H1 (cell line): ENCODE data around the gene RETREG3. TPM values are rescaled to one million over a fixed set of nuclear protein-coding genes. Genes with fewer than 3 reads are reported as not detected.
"Not testable (repeated sequence)": the region's sequence is repeated elsewhere in the genome, so short reads cannot be mapped to it uniquely, and the experiment has no call there.

ENCODE experiments used
- CTCF ChIA-PET: fragments of 300-600 bp; sonication (Branson Sonifier 250); formaldehyde crosslinking; loops from one replicate; lab custom pipeline; 2021; ENCODE audit not compliant: partially characterized antibody; lab: Charles Lee
- POLR2A ChIA-PET: fragments of 300-600 bp; sonication (Branson Sonifier 250); formaldehyde crosslinking; loops from one replicate; lab custom pipeline; 2021; ENCODE audit warnings: inconsistent platforms; ENCODE audit not compliant: partially characterized antibody; lab: Charles Lee
- DNase-seq, 2 experiments: peaks; one replicate each; pipeline versions ENCODE4 v3.0.0 to v3.0.0-alpha.2; 2010 to 2022; ENCODE audit warnings: low spot score in 2 of 2, low read depth in 1 of 2, mixed read lengths in 1 of 2
- FAIRE-seq: peaks from 2 replicates; lab custom pipeline; 2011; peaks lifted over from hg19 to GRCh38; lab: Jason Lieb, UNC
- H2AFZ ChIP-seq: 2 replicates; pipeline ENCODE4 v1.8.1; 2012; ENCODE audit warnings: low read length, inconsistent platforms
- H2AK5ac ChIP-seq: 2 replicates; pipeline ENCODE4 v1.6.1; 2013; ENCODE audit warnings: low read depth, low read length
- H2BK120ac ChIP-seq: replicated peaks from 2 replicates; pipeline ENCODE3; 2013; ENCODE audit warnings: low read depth, low read length, inconsistent platforms
- H2BK12ac ChIP-seq: 2 replicates; pipeline ENCODE4 v1.6.1; 2013; ENCODE audit warnings: low read depth, low read length
- H2BK15ac ChIP-seq: 2 replicates; pipeline ENCODE4 v1.6.1; 2013; ENCODE audit warnings: low read length
- H2BK20ac ChIP-seq: 2 replicates; pipeline ENCODE4 v1.6.1; 2013; ENCODE audit warnings: low read length
- H2BK5ac ChIP-seq: 2 replicates; pipeline ENCODE4 v1.6.1; 2013; ENCODE audit warnings: low read depth, low read length
- H3K14ac ChIP-seq: 2 replicates; pipeline ENCODE4 v1.6.1; 2013; ENCODE audit warnings: inconsistent platforms; ENCODE audit not compliant: insufficient read length
- H3K18ac ChIP-seq: 2 replicates; pipeline ENCODE4 v1.6.1; 2013; ENCODE audit warnings: low read length; ENCODE audit errors: extremely low read depth
- H3K23ac ChIP-seq: 2 replicates; pipeline ENCODE4 v1.6.1; 2013; ENCODE audit warnings: inconsistent platforms; ENCODE audit not compliant: insufficient read length
- H3K23me2 ChIP-seq: 2 replicates; pipeline ENCODE4 v1.6.1; 2013; ENCODE audit warnings: low read depth, low read length
- H3K27ac ChIP-seq: 2 replicates; pipeline ENCODE4 v1.6.1; 2011; ENCODE audit warnings: low read depth, low read length, inconsistent platforms
- H3K27me3 ChIP-seq, 4 experiments: replicated peaks in 1 of 4; 1 replicate in 1 of 4; 2 replicates in 3 of 4; pipeline versions ENCODE4 v1.6.1 to v1.8.1; 2011 to 2013; ENCODE audit warnings: low read length in 3 of 4, mild to moderate bottlenecking in 3 of 4, inconsistent platforms in 2 of 4, mixed read lengths in 2 of 4, moderate library complexity in 1 of 4; ENCODE audit not compliant: control insufficient read depth in 3 of 4, insufficient read depth in 3 of 4; ENCODE audit errors: extremely low read depth in 1 of 4
- H3K36me3 ChIP-seq, 4 experiments: 2 replicates each; pipeline versions ENCODE4 v1.6.1 to v1.8.1; 2011 to 2013; ENCODE audit warnings: mild to moderate bottlenecking in 4 of 4, low read length in 3 of 4, moderate library complexity in 2 of 4, control low read depth in 1 of 4, inconsistent platforms in 1 of 4; ENCODE audit not compliant: insufficient read depth in 4 of 4, control insufficient read depth in 2 of 4
- H3K4ac ChIP-seq: replicated peaks from 2 replicates; pipeline ENCODE3; 2013; ENCODE audit warnings: low read length, low read depth, mixed read lengths, inconsistent platforms; ENCODE audit not compliant: insufficient read length
- H3K4me1 ChIP-seq, 4 experiments: replicated peaks in 1 of 4; 1 replicate in 1 of 4; 2 replicates in 3 of 4; pipeline versions ENCODE4 v1.6.1 to v1.8.1; 2011 to 2013; ENCODE audit warnings: low read length in 3 of 4, inconsistent platforms in 2 of 4, mixed read lengths in 1 of 4; ENCODE audit not compliant: insufficient read depth in 4 of 4, control insufficient read depth in 3 of 4
- H3K4me2 ChIP-seq, 2 experiments: 2 replicates each; pipeline versions ENCODE4 v1.6.1 to v1.8.1; 2011 to 2013; ENCODE audit warnings: low read depth in 2 of 2, low read length in 2 of 2, control low read depth in 1 of 2, inconsistent platforms in 1 of 2, mild to moderate bottlenecking in 1 of 2; ENCODE audit not compliant: insufficient read depth in 1 of 2
- H3K4me3 ChIP-seq, 4 experiments: fragments of 200-600, 300-600 bp in 1 of 4; sonication (generic), shearing (Covaris generic), sonication (Bioruptor Twin) in 1 of 4; 2 replicates each; pipeline versions ENCODE4 v1.5.1 to v1.8.1; 2011 to 2016; ENCODE audit warnings: low read length in 4 of 4, low read depth in 3 of 4, control low read depth in 2 of 4, inconsistent platforms in 2 of 4, mild to moderate bottlenecking in 2 of 4, mixed read lengths in 1 of 4, moderate library complexity in 1 of 4; ENCODE audit not compliant: insufficient read depth in 2 of 4; ENCODE audit errors: extremely low read depth in 1 of 4
- H3K56ac ChIP-seq: replicated peaks from 2 replicates; pipeline ENCODE3; 2013; ENCODE audit warnings: low read depth, mild to moderate bottlenecking, mixed read lengths, low read length, inconsistent platforms; ENCODE audit not compliant: insufficient read length
- H3K79me1 ChIP-seq: 2 replicates; pipeline ENCODE4 v1.6.1; 2013; ENCODE audit warnings: low read depth, low read length, control low read depth
- H3K79me2 ChIP-seq, 2 experiments: 2 replicates each; pipeline versions ENCODE4 v1.6.1 to v1.8.1; 2012 to 2013; ENCODE audit warnings: low read length in 2 of 2, mild to moderate bottlenecking in 2 of 2, inconsistent platforms in 1 of 2; ENCODE audit not compliant: insufficient read depth in 2 of 2, control insufficient read depth in 1 of 2
- H3K9ac ChIP-seq, 4 experiments: replicated peaks in 1 of 4; 1 replicate in 1 of 4; 2 replicates in 3 of 4; pipeline versions ENCODE4 v1.6.1 to v1.8.1; 2011 to 2013; ENCODE audit warnings: low read depth in 3 of 4, low read length in 3 of 4, control low read depth in 2 of 4, mild to moderate bottlenecking in 2 of 4, moderate library complexity in 2 of 4, inconsistent platforms in 1 of 4; ENCODE audit errors: extremely low read depth in 1 of 4
- H3K9me3 ChIP-seq, 2 experiments: 2 replicates each; pipeline versions ENCODE4 v1.6.1 to v1.8.1; 2012 to 2013; ENCODE audit warnings: mild to moderate bottlenecking in 2 of 2, moderate library complexity in 2 of 2, control low read depth in 1 of 2, inconsistent platforms in 1 of 2, low read depth in 1 of 2, low read length in 1 of 2, mixed read lengths in 1 of 2; ENCODE audit not compliant: insufficient read depth in 2 of 2
- H4K20me1 ChIP-seq, 2 experiments: replicated peaks in 1 of 2; 2 replicates each; pipeline versions ENCODE3 to v1.8.1; 2011 to 2013; ENCODE audit warnings: inconsistent platforms in 2 of 2, low read length in 2 of 2, mild to moderate bottlenecking in 1 of 2; ENCODE audit not compliant: insufficient read depth in 2 of 2, control insufficient read depth in 1 of 2
- H4K5ac ChIP-seq: 2 replicates; pipeline ENCODE4 v1.6.1; 2013; ENCODE audit warnings: low read length, low read depth, mixed read lengths, inconsistent platforms; ENCODE audit not compliant: insufficient read length
- H4K8ac ChIP-seq: 2 replicates; pipeline ENCODE4 v1.8.0; 2013; ENCODE audit warnings: mild to moderate bottlenecking, moderate library complexity, low read length, inconsistent platforms; ENCODE audit not compliant: insufficient read depth; ENCODE audit errors: extremely low read depth
- H4K91ac ChIP-seq: replicated peaks from 2 replicates; pipeline ENCODE3; 2013; ENCODE audit warnings: low read length, mixed read lengths, inconsistent platforms; ENCODE audit not compliant: insufficient read length
- WGBS, 2 experiments: shearing (Covaris generic) in 1 of 2; methylation state at CpG; one replicate each; pipeline versions ENCODE4 v1.1.6 to v1.1.7; 2013 to 2015; ENCODE audit warnings: low lambda C conversion rate in 2 of 2, mixed read lengths in 2 of 2, inconsistent platforms in 1 of 2, low coverage in 1 of 2, missing lambda C conversion rate in 1 of 2; ENCODE audit not compliant: insufficient replicate concordance in 2 of 2, insufficient coverage in 1 of 2, insufficient read length in 1 of 2; ENCODE audit errors: extremely low coverage in 1 of 2, missing lambda C conversion rate in 1 of 2; 5-methylcytosine and 5-hydroxymethylcytosine counted together
- polyA plus RNA-seq, 7 experiments: library from polyadenylated mRNA; depleted of rRNA in 3 of 7; stranded (reverse) in 5 of 7; unstranded in 2 of 7; fragments of >200 nt in 5 of 7; fragments of 200-250 nt in 2 of 7; gene quantifications; 1 replicate in 5 of 7; 2 replicates in 1 of 7; 4 replicates in 1 of 7; pipeline versions ENCODE4 v1.2.1 to v1.2.3, GENCODE V29; 2011 to 2013; ENCODE audit warnings: missing spikeins in 2 of 7, mixed read lengths in 2 of 7
- total RNA-seq: library from RNA; stranded (reverse); fragmentation: NEBNext Ultra II Directional; extraction: Animal tissue kit (Norgen Biotek cat#: 25700); gene quantifications from 2 replicates; pipeline ENCODE4 v1.2.1, GENCODE V29; 2021
- TF ChIP-seq, protein P1 (sequence below), 3 experiments: IDR thresholded peaks; 1 replicate in 2 of 3; 2 replicates in 1 of 3; pipeline versions ENCODE4 v1.5.1 to v1.6.1; 2011; ENCODE audit warnings: low read length in 3 of 3, mild to moderate bottlenecking in 3 of 3, inconsistent platforms in 2 of 3, low read depth in 1 of 3, moderate library complexity in 1 of 3; ENCODE audit not compliant: insufficient read depth in 1 of 3; ENCODE audit errors: control extremely low read depth in 1 of 3

Gene RETREG3
- total and polyA plus RNA-seq, 2 of the 8 experiments (the other 6 are each of a cell fraction or from before 2014, with no cell fraction given): 23.7 to 42.6 TPM

DNA sequence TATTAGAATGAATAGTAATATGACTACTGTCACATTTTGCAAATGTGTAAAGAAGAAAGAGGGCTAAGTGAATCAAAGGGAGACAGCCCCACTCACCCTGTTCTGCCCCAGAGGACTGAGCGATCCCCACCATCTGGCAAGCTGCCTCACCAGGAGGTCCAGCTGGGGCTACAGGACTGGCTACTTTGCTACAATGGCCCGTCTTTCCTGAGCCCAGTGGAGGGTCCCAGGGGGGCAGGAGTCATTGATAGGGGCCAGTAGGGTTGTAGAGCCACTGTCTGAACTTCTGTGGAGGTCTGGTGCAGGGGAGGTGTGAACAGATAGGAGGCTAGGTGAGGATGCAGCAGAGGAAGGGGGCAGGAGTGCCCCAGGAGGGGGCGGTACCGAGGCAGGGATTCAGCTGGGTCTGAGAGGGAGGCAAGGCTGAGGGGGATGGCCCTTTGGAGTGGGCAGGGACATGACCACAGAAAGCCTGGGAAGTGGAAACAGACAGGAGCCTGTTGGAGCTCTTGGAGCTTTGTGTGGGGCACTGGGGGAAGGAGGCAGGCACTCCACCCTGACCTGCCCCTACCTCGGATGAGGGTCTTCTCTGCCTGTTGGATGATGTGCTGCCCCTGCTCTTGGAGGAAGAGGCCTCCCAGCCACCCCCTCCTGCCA is 53.1 kb downstream of the RETREG3 start:
- H3K4me2 ChIP-seq, H2BK20ac ChIP-seq, H3K4me1 ChIP-seq, H3K9ac ChIP-seq, H3K14ac ChIP-seq, H3K4me3 ChIP-seq, H3K79me2 ChIP-seq, H3K36me3 ChIP-seq, H4K91ac ChIP-seq, H4K5ac ChIP-seq, H3K56ac ChIP-seq, H3K9me3 ChIP-seq, H3K4ac ChIP-seq, H2BK120ac ChIP-seq, H3K27me3 ChIP-seq, H3K79me1 ChIP-seq, H3K23ac ChIP-seq, H4K20me1 ChIP-seq, CTCF ChIA-PET, H2BK15ac ChIP-seq, H3K18ac ChIP-seq, H3K27ac ChIP-seq, H2AK5ac ChIP-seq, H2AFZ ChIP-seq, H2BK12ac ChIP-seq, H4K8ac ChIP-seq, H3K23me2 ChIP-seq, H2BK5ac ChIP-seq: not testable (repeated sequence)
- FAIRE-seq (peak; percentile 87), DNase-seq (peak in 1 of 2 experiments; percentile 80)
- 42% methylated on average over 5 of the region's 5 CpGs; no CpG with 5 or more reads in 1 of the 2 experiments for WGBS, 2 experiments
- POLR2A ChIA-PET: interaction anchor here (0.9 kb wide), 1 partner anchor 17 kb away, joined by 3 read pairs; no protein-coding TSS in a partner anchor
- TF ChIP-seq, protein P1, sequence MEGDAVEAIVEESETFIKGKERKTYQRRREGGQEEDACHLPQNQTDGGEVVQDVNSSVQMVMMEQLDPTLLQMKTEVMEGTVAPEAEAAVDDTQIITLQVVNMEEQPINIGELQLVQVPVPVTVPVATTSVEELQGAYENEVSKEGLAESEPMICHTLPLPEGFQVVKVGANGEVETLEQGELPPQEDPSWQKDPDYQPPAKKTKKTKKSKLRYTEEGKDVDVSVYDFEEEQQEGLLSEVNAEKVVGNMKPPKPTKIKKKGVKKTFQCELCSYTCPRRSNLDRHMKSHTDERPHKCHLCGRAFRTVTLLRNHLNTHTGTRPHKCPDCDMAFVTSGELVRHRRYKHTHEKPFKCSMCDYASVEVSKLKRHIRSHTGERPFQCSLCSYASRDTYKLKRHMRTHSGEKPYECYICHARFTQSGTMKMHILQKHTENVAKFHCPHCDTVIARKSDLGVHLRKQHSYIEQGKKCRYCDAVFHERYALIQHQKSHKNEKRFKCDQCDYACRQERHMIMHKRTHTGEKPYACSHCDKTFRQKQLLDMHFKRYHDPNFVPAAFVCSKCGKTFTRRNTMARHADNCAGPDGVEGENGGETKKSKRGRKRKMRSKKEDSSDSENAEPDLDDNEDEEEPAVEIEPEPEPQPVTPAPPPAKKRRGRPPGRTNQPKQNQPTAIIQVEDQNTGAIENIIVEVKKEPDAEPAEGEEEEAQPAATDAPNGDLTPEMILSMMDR (IDR thresholded peaks at IDR 0.05; ENCODE audit: control extremely low read depth in 1 of 3, insufficient read depth in 1 of 3, low read depth in 1 of 3, low read length in 3 of 3): peak; percentile 4 to 37 (median 8); a peak in 2 of 4 replicates
